Esophagus squamous epithelium (tissue), 5 donors: ENCODE data around the gene OLFM2. TPM values are rescaled to one million over a fixed set of nuclear protein-coding genes. Genes with fewer than 3 reads are reported as not detected.

Experiments used
- DNase-seq: peaks from one replicate; lab custom pipeline; 2025; lab: John Stamatoyannopoulos, UW
- H3K27ac ChIP-seq, 4 donors: fragments of 200-600 bp; sonication (generic); one replicate each; pipeline ENCODE4 v1.5.1; 2016 to 2019; ENCODE audit warnings: mild to moderate bottlenecking in 1 of 4
- H3K27me3 ChIP-seq, 4 donors: fragments of 200-600 bp; sonication (generic); 1 replicate in 3 of 4; 2 replicates in 1 of 4; pipeline versions ENCODE4 v1.5.1 to v1.6.0; 2017 to 2021; ENCODE audit warnings: antibody characterized with exemption in 1 of 4
- H3K36me3 ChIP-seq, 3 donors: fragments of 200-600 bp; sonication (generic); one replicate each; pipeline ENCODE4 v1.5.1; 2016 to 2019
- H3K4me1 ChIP-seq, 3 donors: fragments of 200-600 bp; sonication (generic); one replicate each; pipeline ENCODE4 v1.5.1; 2017 to 2019
- H3K4me3 ChIP-seq, 4 donors: fragments of 200-600 bp; sonication (generic); 1 replicate in 3 of 4; 2 replicates in 1 of 4; pipeline ENCODE4 v1.5.1; 2016 to 2019; ENCODE audit warnings: mild to moderate bottlenecking in 2 of 4, moderate library complexity in 1 of 4
- H3K9me3 ChIP-seq, 3 donors: fragments of 200-600 bp; sonication (generic); one replicate each; pipeline ENCODE4 v1.5.1; 2016 to 2019
- CTCF ChIP-seq, 6 experiments: fragments of 450-650 bp in 4 of 6; fragments of 200-600 bp in 2 of 6; sonication (generic) in 2 of 6; IDR thresholded peaks; one replicate each; pipeline ENCODE4 v1.5.1; 2016 to 2019; ENCODE audit warnings: antibody characterized with exemption in 6 of 6, mild to moderate bottlenecking in 4 of 6, moderate library complexity in 4 of 6
- POLR2A ChIP-seq, 4 donors: fragments of 450-650 bp; IDR thresholded peaks; one replicate each; pipeline ENCODE4 v1.6.1; 2017; ENCODE audit warnings: antibody characterized with exemption in 4 of 4, mild to moderate bottlenecking in 4 of 4, moderate library complexity in 3 of 4
- WGBS, 2 donors: methylation state at CpG; one replicate each; pipeline ENCODE4 v1.1.5; 2018; 5-methylcytosine and 5-hydroxymethylcytosine counted together
- intact Hi-C: fragments of 100-400 bp; cut with DNase I; formaldehyde crosslinking; loops from one replicate; pipeline ENCODE4 v1.15.0; 2022
- total RNA-seq, 4 donors: library from RNA; depleted of rRNA; stranded (reverse); fragments of >200 nt; gene quantifications; one replicate each; pipeline ENCODE4 v1.1.0, GENCODE V29; 2016
- donor health status: DM: yes; HTN: yes; CAD: no.

OLFM2 gene
- total RNA-seq, 4 donors from 2014 or later = 8.6 to 14.6 (median 9.8) TPM

GRCh38 chr19:9937001-9937411 is 691 bp upstream of the OLFM2 start:
- 6 to 11% methylated on average over 14 to 19 of the region's 20 CpGs for WGBS, 2 donors
- Histone ChIP-seq H3K4me1 (peaks cover 19 to 37% (median 24%) of the 10 kb centered on the region in 3 donors), H3K36me3 (no peaks in the 10 kb centered on the region), H3K27ac (no peak overlapping the region), H3K27me3 (peaks cover 0 to 57% (median 2%) of the 10 kb centered on the region in 4 donors), H3K9me3 (peaks cover 0 to 5% (median 4%) of the 10 kb centered on the region in 3 donors), H3K4me3 (peak overlapping the region in 1 of 4 donors; percentile 67)
- intact Hi-C loops = no loop called here
- no peak for DNase-seq
- TF ChIP-seq POLR2A (IDR thresholded peaks at IDR 0.05) = no peak
- TF ChIP-seq CTCF (IDR thresholded peaks at IDR 0.05) = no peak

- Histone ChIP-seq H3K36me3 (no peaks in the 10 kb centered on the region), H3K9me3 (no peaks in the 10 kb centered on the region), H3K4me3 (peak overlapping the region; percentile 36 to 67 (median 46)), H3K27me3 (peaks cover 0 to 66% (median 2%) of the 10 kb centered on the region in 4 donors), H3K27ac (peak overlapping the region; percentile 19 to 65 (median 38)), H3K4me1 (peaks cover 19 to 43% (median 27%) of the 10 kb centered on the region in 3 donors)
- 0 to 2% methylated on average over 13 to 14 of the region's 44 CpGs for WGBS, 2 donors
- intact Hi-C loops = no loop called here
- TF ChIP-seq POLR2A (IDR thresholded peaks at IDR 0.05) = no peak
- TF ChIP-seq CTCF (IDR thresholded peaks at IDR 0.05) = no peak
- no peak for DNase-seq
These were observed 599 bp downstream of the OLFM2 start for GRCh38 chr19:9935506-9936325.

GRCh38 chr19:9934132-9934950 is 2.0 kb downstream of the OLFM2 start:
- DNase-seq = no peak
- Histone ChIP-seq H3K27me3 (peaks cover 0 to 66% (median 2%) of the 10 kb centered on the region in 4 donors), H3K4me3 (peak overlapping the region in 1 of 4 donors; percentile 28), H3K36me3 (no peaks in the 10 kb centered on the region), H3K4me1 (peaks cover 19 to 45% (median 27%) of the 10 kb centered on the region in 3 donors), H3K9me3 (no peaks in the 10 kb centered on the region), H3K27ac (peak overlapping the region; percentile 31 to 52 (median 45))
- 10 to 14% methylated on average over 8 to 23 of the region's 23 CpGs for WGBS, 2 donors
- intact Hi-C loops = loop anchor here (5.0 kb wide), 2 partner anchors 318 to 463 kb away; partner anchors contain the start of gene MRPL4
- TF ChIP-seq POLR2A (IDR thresholded peaks at IDR 0.05) = no peak
- TF ChIP-seq CTCF (IDR thresholded peaks at IDR 0.05) = peak; percentile 72 to 98 (median 89)

GRCh38 chr19:9932835-9933234 is 3.5 kb downstream of the OLFM2 start:
- DNase-seq = no peak
- TF ChIP-seq POLR2A (IDR thresholded peaks at IDR 0.05) = no peak
- no peak for TF ChIP-seq CTCF (IDR thresholded peaks at IDR 0.05)
- intact Hi-C loops = loop anchor here (2.0 to 5.0 kb wide), 3 partner anchors 96 to 464 kb away; partner anchors contain the start of gene MRPL4
- Histone ChIP-seq H3K36me3 (no peaks in the 10 kb centered on the region), H3K9me3 (no peaks in the 10 kb centered on the region), H3K4me1 (peaks cover 19 to 45% (median 27%) of the 10 kb centered on the region in 3 donors), H3K27ac (no peak overlapping the region), H3K27me3 (peaks cover 0 to 66% (median 2%) of the 10 kb centered on the region in 4 donors), H3K4me3 (no peak overlapping the region)
- WGBS, 2 donors = 81 to 90% methylated on average over 4 of the region's 4 CpGs
